Measurements from ENCODE around the gene PM20D1. TPM values are rescaled to one million over a fixed set of nuclear protein-coding genes. Genes with fewer than 3 reads are reported as not detected.
"Not testable (repeated sequence)": the region's sequence is repeated elsewhere in the genome, so short reads cannot be mapped to it uniquely, and the experiment has no call there.

PM20D1 gene
- total RNA-seq, 1 experiment from 2014 or later: not detected

DNA sequence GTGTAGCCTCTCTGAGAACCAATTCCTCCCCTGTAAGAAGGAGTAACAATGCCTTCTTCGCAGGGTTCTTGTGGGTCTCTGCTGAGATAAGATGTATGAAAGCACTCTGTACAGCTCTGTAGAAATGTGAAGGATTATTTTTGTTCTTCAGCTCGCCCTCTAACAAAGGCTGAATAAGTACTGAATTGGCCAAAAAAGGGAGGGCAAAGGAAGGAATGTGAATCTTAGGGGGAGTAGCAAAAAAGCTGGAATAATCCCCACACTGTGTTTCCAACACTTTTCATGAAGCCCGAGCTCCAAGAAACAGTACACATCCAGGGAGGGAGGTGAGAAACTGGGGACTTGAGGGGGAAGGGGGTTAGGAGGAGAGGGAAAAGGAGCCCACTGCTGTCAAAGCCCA is 22.9 kb downstream of the PM20D1 start:
- no peaks in the 10 kb centered on the region for H3F3A ChIP-seq (ENCODE audit: insufficient read depth, low read depth)
- CTCF ChIA-PET: no interaction called here

GRCh38 chr1:205826016-205826806 is 23.7 kb downstream of the PM20D1 start:
- no peaks in the 10 kb centered on the region for H3K9me3 ChIP-seq (ENCODE audit: insufficient read depth, low read depth)
- H3K27me3 ChIP-seq (ENCODE audit: insufficient read depth, low read depth): no peaks in the 10 kb centered on the region
- H3K4me3 ChIP-seq: no peak overlapping the region
- no peak overlapping the region for H3K4me2 ChIP-seq
- no peaks in the 10 kb centered on the region for H3F3A ChIP-seq (ENCODE audit: insufficient read depth, low read depth)
- no peak for DNase-seq
- no TSS peak for BruUV-seq (replicated peaks)
- H3K27ac ChIP-seq: no peak overlapping the region
- no peak for TF ChIP-seq EZH2 (IDR thresholded peaks at IDR 0.05; ENCODE audit: low read depth)
- TF ChIP-seq CTCF (conservative IDR thresholded peaks at IDR 0.05): no peak
- POLR2A ChIA-PET (ENCODE audit: unreplicated experiment): interaction anchor here (0.6 kb wide), 2 partner anchors 10 to 24 kb away, joined by 3 to 4 read pairs; no protein-coding TSS in a partner anchor
- CTCF ChIA-PET: interaction anchor here (0.6 kb wide), 2 partner anchors 151 to 169 kb away, joined by 4 to 5 read pairs; no protein-coding TSS in a partner anchor
- no peaks in the 10 kb centered on the region for H3K79me2 ChIP-seq (ENCODE audit: low read depth)
- no peaks in the 10 kb centered on the region for H3K4me1 ChIP-seq (replicated peaks; ENCODE audit: insufficient read depth)
- no peaks in the 10 kb centered on the region for H4K20me1 ChIP-seq (ENCODE audit: insufficient read depth)
- H2AFZ ChIP-seq: no peak overlapping the region
- no peaks in the 10 kb centered on the region for H3K36me3 ChIP-seq (ENCODE audit: low read depth)
- intact Hi-C loops (cut with micrococcal nuclease; ENCODE audit: unreplicated experiment): no loop called here
- H3K9me2 ChIP-seq (ENCODE audit: insufficient read depth): no peaks in the 10 kb centered on the region; the same call in 1 of the 2 replicates

More for the DNA sequence above, 22.9 kb downstream of the PM20D1 start:
- no TSS peak for BruUV-seq (replicated peaks)
- intact Hi-C loops (cut with micrococcal nuclease; ENCODE audit: unreplicated experiment): no loop called here
- no peak overlapping the region for H2AFZ ChIP-seq
- no peaks in the 10 kb centered on the region for H3K9me3 ChIP-seq (ENCODE audit: insufficient read depth, low read depth)
- no peaks in the 10 kb centered on the region for H3K27me3 ChIP-seq (ENCODE audit: insufficient read depth, low read depth)
- H3K4me2 ChIP-seq: no peak overlapping the region
- TF ChIP-seq EZH2 (IDR thresholded peaks at IDR 0.05; ENCODE audit: low read depth) (no peak), CTCF (conservative IDR thresholded peaks at IDR 0.05) (no peak)
- no peak overlapping the region for H3K27ac ChIP-seq
- no peaks in the 10 kb centered on the region for H3K79me2 ChIP-seq (ENCODE audit: low read depth)
- POLR2A ChIA-PET (ENCODE audit: unreplicated experiment): no interaction called here
- H3K4me1 ChIP-seq (replicated peaks; ENCODE audit: insufficient read depth): no peaks in the 10 kb centered on the region
- no peaks in the 10 kb centered on the region for H4K20me1 ChIP-seq (ENCODE audit: insufficient read depth)
- H3K4me3 ChIP-seq: no peak overlapping the region
- DNase-seq: no peak
- no peaks in the 10 kb centered on the region; the same call in 1 of the 2 replicates for H3K9me2 ChIP-seq (ENCODE audit: insufficient read depth)
- no peaks in the 10 kb centered on the region for H3K36me3 ChIP-seq (ENCODE audit: low read depth)

- Histone ChIP-seq H3K36me3 (ENCODE audit: low read depth) (no peaks in the 10 kb centered on the region), H4K20me1 (ENCODE audit: insufficient read depth) (no peaks in the 10 kb centered on the region), H3F3A (ENCODE audit: insufficient read depth, low read depth) (no peaks in the 10 kb centered on the region), H3K27ac (no peak overlapping the region), H3K4me3 (no peak overlapping the region), H3K4me2 (no peak overlapping the region), H3K9me2 (ENCODE audit: insufficient read depth) (no peaks in the 10 kb centered on the region), H2AFZ (no peak overlapping the region), H3K79me2 (ENCODE audit: low read depth) (no peaks in the 10 kb centered on the region), H3K4me1 (replicated peaks; ENCODE audit: insufficient read depth) (no peaks in the 10 kb centered on the region), H3K9me3 (ENCODE audit: insufficient read depth, low read depth) (no peaks in the 10 kb centered on the region), H3K27me3 (ENCODE audit: insufficient read depth, low read depth) (no peaks in the 10 kb centered on the region)
- CTCF ChIA-PET: no interaction called here
- intact Hi-C loops (cut with micrococcal nuclease; ENCODE audit: unreplicated experiment): no loop called here
- TF ChIP-seq EZH2 (IDR thresholded peaks at IDR 0.05; ENCODE audit: low read depth) (no peak), CTCF (conservative IDR thresholded peaks at IDR 0.05) (no peak)
- DNase-seq: no peak
- POLR2A ChIA-PET (ENCODE audit: unreplicated experiment): no interaction called here
- BruUV-seq (replicated peaks): no TSS peak
Measured at GRCh38 chr1:205824180-205824579, 25.8 kb downstream of the PM20D1 start.

DNA sequence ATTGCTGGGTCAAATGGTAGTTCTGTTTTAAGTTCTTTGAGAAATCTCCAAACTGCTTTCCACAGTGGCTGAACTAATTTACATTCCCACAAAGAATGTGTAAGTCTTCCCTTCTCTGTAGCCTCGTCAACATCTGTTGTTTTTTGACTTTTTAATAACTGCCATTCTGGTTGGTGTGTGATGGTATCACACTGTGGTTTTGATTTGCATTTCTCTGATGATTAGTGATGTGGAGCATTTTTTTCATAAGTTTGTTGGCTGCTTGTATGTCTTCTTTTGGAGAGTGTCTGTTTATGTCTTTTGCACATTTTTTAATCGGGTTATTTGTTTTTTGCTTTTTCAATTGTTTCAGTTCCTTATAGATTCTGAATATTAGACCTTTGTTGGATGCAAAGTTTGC is 26.7 kb downstream of the PM20D1 start:
- H3K27ac ChIP-seq; H3K79me2 ChIP-seq (ENCODE audit: low read depth); POLR2A ChIA-PET (ENCODE audit: unreplicated experiment); DNase-seq; H3K4me3 ChIP-seq; H2AFZ ChIP-seq; H3K27me3 ChIP-seq (ENCODE audit: insufficient read depth, low read depth); intact Hi-C loops (cut with micrococcal nuclease; ENCODE audit: unreplicated experiment); H3K9me3 ChIP-seq (ENCODE audit: insufficient read depth, low read depth); BruUV-seq (replicated peaks); H3K9me2 ChIP-seq (ENCODE audit: insufficient read depth); H3K4me1 ChIP-seq (replicated peaks; ENCODE audit: insufficient read depth); H4K20me1 ChIP-seq (ENCODE audit: insufficient read depth); H3F3A ChIP-seq (ENCODE audit: insufficient read depth, low read depth); H3K36me3 ChIP-seq (ENCODE audit: low read depth); CTCF ChIA-PET; H3K4me2 ChIP-seq: not testable (repeated sequence)
